ENCODE results near the gene TCF12. TPM values are rescaled to one million over a fixed set of nuclear protein-coding genes. Genes with fewer than 3 reads are reported as not detected.

Gene TCF12
- total RNA-seq, 2 donors from 2014 or later, result 91.8 to 107 TPM

DNA sequence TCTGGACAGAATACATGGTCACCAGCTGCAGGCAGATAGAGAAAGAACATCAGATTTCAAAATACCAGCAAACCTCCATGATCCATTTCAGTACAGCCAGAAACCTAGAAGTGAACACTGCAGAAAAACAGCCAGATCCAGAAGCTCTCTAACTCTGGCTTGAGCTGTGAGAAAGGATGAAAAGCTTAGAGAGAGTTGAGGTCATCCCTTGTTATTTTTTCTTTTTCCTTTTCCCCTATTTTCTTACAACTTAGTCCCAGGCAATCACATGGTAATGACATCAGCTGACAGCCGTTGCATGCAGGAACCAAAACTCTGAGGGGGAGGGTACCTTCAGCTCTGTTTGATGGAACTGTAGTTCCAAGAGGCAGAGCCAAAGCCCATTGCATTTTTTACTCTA is 113.2 kb downstream of the TCF12 start:
- no peak overlapping the region for H3K27ac ChIP-seq
- ATAC-seq (ENCODE audit: insufficient number of reproducible peaks, low FRiP score, low read depth), result no peak

DNA sequence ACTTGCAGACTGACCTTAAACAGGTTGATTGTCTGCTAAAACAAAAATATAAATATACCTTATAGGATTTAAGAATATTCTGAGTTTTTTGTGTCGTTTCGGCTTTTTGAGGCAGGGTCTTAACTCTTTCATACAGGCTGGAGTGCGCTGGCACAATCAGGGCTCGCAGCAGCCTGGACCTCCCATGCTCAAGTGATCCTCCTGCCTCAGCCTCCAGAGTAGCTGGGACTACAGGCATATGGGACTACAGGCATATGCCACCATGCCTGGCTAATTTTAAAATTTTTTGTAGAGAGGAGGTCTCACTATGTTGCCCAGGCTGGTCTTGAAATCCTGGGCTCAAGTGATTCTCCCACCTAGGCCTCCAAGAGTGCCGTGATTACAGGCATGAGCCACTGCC is 113.9 kb downstream of the TCF12 start:
- Histone ChIP-seq H3K4me3 (no peak overlapping the region), H3K27me3 (replicated peaks; ENCODE audit: insufficient read depth) (no peaks in the 10 kb centered on the region), H3K4me1 (ENCODE audit: control insufficient read depth in 1 of 2, low read depth in 2 of 2) (peaks cover 28 to 30% of the 10 kb centered on the region in 2 donors), H3K36me3 (no peaks in the 10 kb centered on the region), H3K27ac (no peak overlapping the region), H3K9me3 (no peaks in the 10 kb centered on the region)
- DNase-seq (ENCODE audit: low spot score) (no peak), ATAC-seq (ENCODE audit: insufficient number of reproducible peaks, low FRiP score, low read depth) (no peak)
- TF ChIP-seq, protein P1, sequence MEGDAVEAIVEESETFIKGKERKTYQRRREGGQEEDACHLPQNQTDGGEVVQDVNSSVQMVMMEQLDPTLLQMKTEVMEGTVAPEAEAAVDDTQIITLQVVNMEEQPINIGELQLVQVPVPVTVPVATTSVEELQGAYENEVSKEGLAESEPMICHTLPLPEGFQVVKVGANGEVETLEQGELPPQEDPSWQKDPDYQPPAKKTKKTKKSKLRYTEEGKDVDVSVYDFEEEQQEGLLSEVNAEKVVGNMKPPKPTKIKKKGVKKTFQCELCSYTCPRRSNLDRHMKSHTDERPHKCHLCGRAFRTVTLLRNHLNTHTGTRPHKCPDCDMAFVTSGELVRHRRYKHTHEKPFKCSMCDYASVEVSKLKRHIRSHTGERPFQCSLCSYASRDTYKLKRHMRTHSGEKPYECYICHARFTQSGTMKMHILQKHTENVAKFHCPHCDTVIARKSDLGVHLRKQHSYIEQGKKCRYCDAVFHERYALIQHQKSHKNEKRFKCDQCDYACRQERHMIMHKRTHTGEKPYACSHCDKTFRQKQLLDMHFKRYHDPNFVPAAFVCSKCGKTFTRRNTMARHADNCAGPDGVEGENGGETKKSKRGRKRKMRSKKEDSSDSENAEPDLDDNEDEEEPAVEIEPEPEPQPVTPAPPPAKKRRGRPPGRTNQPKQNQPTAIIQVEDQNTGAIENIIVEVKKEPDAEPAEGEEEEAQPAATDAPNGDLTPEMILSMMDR (IDR thresholded peaks at IDR 0.05), result no peak

More for the DNA sequence above, 113.2 kb downstream of the TCF12 start:
- no peaks in the 10 kb centered on the region for H3K36me3 ChIP-seq
- TF ChIP-seq, protein P1 (IDR thresholded peaks at IDR 0.05), result no peak
- no peaks in the 10 kb centered on the region for H3K27me3 ChIP-seq (replicated peaks; ENCODE audit: insufficient read depth)
- H3K9me3 ChIP-seq, result no peaks in the 10 kb centered on the region
- peaks cover 28 to 30% of the 10 kb centered on the region in 2 donors for H3K4me1 ChIP-seq (ENCODE audit: control insufficient read depth in 1 of 2, low read depth in 2 of 2)
- DNase-seq (ENCODE audit: low spot score), result no peak
- H3K4me3 ChIP-seq, result no peak overlapping the region

- TF ChIP-seq, protein P1 (IDR thresholded peaks at IDR 0.05), result no peak
- no peaks in the 10 kb centered on the region for H3K27me3 ChIP-seq (replicated peaks; ENCODE audit: insufficient read depth)
- no peaks in the 10 kb centered on the region for H3K36me3 ChIP-seq
- no peak for DNase-seq (ENCODE audit: low spot score)
- peaks cover 28 to 31% of the 10 kb centered on the region in 2 donors for H3K4me1 ChIP-seq (ENCODE audit: control insufficient read depth in 1 of 2, low read depth in 2 of 2)
- no peaks in the 10 kb centered on the region for H3K9me3 ChIP-seq
- no peak for ATAC-seq (ENCODE audit: insufficient number of reproducible peaks, low FRiP score, low read depth)
- no peak overlapping the region for H3K27ac ChIP-seq
- no peak overlapping the region for H3K4me3 ChIP-seq
These were observed 115.4 kb downstream of the TCF12 start for GRCh38 chr15:57033715-57034439.

GRCh38 chr15:57034613-57035012 is 116.2 kb downstream of the TCF12 start:
- TF ChIP-seq, protein P1 (IDR thresholded peaks at IDR 0.05), result no peak
- no peaks in the 10 kb centered on the region for H3K27me3 ChIP-seq (replicated peaks; ENCODE audit: insufficient read depth)
- DNase-seq (ENCODE audit: low spot score), result no peak
- H3K27ac ChIP-seq, result no peak overlapping the region
- no peaks in the 10 kb centered on the region for H3K36me3 ChIP-seq
- no peaks in the 10 kb centered on the region for H3K9me3 ChIP-seq
- peaks cover 28 to 38% of the 10 kb centered on the region in 2 donors for H3K4me1 ChIP-seq (ENCODE audit: control insufficient read depth in 1 of 2, low read depth in 2 of 2)
- no peak overlapping the region for H3K4me3 ChIP-seq
- no peak for ATAC-seq (ENCODE audit: insufficient number of reproducible peaks, low FRiP score, low read depth)

DNA sequence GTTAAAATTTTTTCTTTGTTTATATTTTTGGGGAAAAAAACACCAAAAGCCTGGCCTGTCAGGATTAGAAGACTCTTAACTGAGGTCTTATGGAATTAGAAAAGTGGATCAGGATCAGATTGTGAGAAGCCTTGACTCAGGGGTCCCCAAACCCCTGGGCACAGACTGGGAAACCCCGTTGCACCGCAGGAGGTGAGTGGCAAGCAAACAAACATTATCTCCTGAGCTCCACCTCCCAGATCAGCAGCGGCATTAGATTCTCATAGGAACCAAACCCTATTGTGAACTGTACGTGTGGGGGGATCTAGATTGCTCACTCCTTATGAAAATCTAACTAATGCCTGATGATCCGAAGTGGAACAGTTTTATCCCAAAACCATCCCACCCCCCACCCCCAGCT is 117.2 kb downstream of the TCF12 start:
- H3K27me3 ChIP-seq (replicated peaks; ENCODE audit: insufficient read depth), result no peaks in the 10 kb centered on the region
- TF ChIP-seq, protein P1 (IDR thresholded peaks at IDR 0.05), result no peak
- H3K36me3 ChIP-seq, result no peaks in the 10 kb centered on the region
- no peaks in the 10 kb centered on the region for H3K9me3 ChIP-seq
- H3K4me1 ChIP-seq (ENCODE audit: control insufficient read depth in 1 of 2, low read depth in 2 of 2), result peaks cover 27 to 45% of the 10 kb centered on the region in 2 donors
- no peak for DNase-seq (ENCODE audit: low spot score)
- no peak for ATAC-seq (ENCODE audit: insufficient number of reproducible peaks, low FRiP score, low read depth)
- H3K4me3 ChIP-seq, result no peak overlapping the region
- no peak overlapping the region for H3K27ac ChIP-seq
